Neuron (in vitro differentiated cells): ENCODE data around the gene TM9SF1.

ENCODE experiments used
- H2AFZ ChIP-seq: one replicate; pipeline ENCODE4 v1.6.1; 2013; ENCODE audit warnings: low read depth, mild to moderate bottlenecking, inconsistent platforms, low read length, moderate library complexity
- H3K27me3 ChIP-seq: one replicate; pipeline ENCODE4 v1.6.1; 2013; ENCODE audit warnings: low read length; ENCODE audit not compliant: insufficient read depth
- H3K36me3 ChIP-seq: one replicate; pipeline ENCODE4 v1.6.1; 2013; ENCODE audit warnings: low read length; ENCODE audit not compliant: insufficient read depth
- H3K4me1 ChIP-seq: one replicate; pipeline ENCODE4 v1.6.1; 2013; ENCODE audit warnings: low read length; ENCODE audit not compliant: insufficient read depth
- H3K4me3 ChIP-seq: 2 replicates; pipeline ENCODE4 v1.5.1; 2013; ENCODE audit warnings: mild to moderate bottlenecking, low read length, moderate library complexity
- H3K9me3 ChIP-seq: one replicate; pipeline ENCODE4 v1.6.1; 2013; ENCODE audit warnings: low read length

Gene TM9SF1

GRCh38 chr14:24185741-24186140 is 9.5 kb downstream of the TM9SF1 start:
- H3K4me3 ChIP-seq: no peak overlapping the region
- H3K9me3 ChIP-seq: no peaks in the 10 kb centered on the region
- H3K4me1 ChIP-seq: peaks cover 20% of the 10 kb centered on the region
- peaks cover 67% of the 10 kb centered on the region for H3K36me3 ChIP-seq
- H2AFZ ChIP-seq: no peak overlapping the region
- H3K27me3 ChIP-seq: no peaks in the 10 kb centered on the region

- no peak overlapping the region for H3K4me3 ChIP-seq
- no peak overlapping the region for H2AFZ ChIP-seq
- peaks cover 20% of the 10 kb centered on the region for H3K4me1 ChIP-seq
- no peaks in the 10 kb centered on the region for H3K9me3 ChIP-seq
- peaks cover 68% of the 10 kb centered on the region for H3K36me3 ChIP-seq
- H3K27me3 ChIP-seq: no peaks in the 10 kb centered on the region
Observed at GRCh38 chr14:24185026-24185425, 10.2 kb downstream of the TM9SF1 start.

GRCh38 chr14:24184104-24184970 is 10.9 kb downstream of the TM9SF1 start:
- Histone ChIP-seq H3K27me3 (no peaks in the 10 kb centered on the region), H3K4me1 (peaks cover 16% of the 10 kb centered on the region), H3K36me3 (peaks cover 73% of the 10 kb centered on the region), H3K9me3 (no peaks in the 10 kb centered on the region), H2AFZ (no peak overlapping the region), H3K4me3 (no peak overlapping the region)

GRCh38 chr14:24183014-24183481 is 12.2 kb downstream of the TM9SF1 start:
- Histone ChIP-seq H3K36me3 (peaks cover 82% of the 10 kb centered on the region), H3K27me3 (no peaks in the 10 kb centered on the region), H3K4me3 (no peak overlapping the region), H2AFZ (no peak overlapping the region), H3K9me3 (no peaks in the 10 kb centered on the region), H3K4me1 (peaks cover 9% of the 10 kb centered on the region)

- Histone ChIP-seq H3K4me1 (peaks cover 2% of the 10 kb centered on the region), H3K4me3 (no peak overlapping the region), H3K9me3 (no peaks in the 10 kb centered on the region), H3K27me3 (no peaks in the 10 kb centered on the region), H2AFZ (no peak overlapping the region), H3K36me3 (peaks cover 82% of the 10 kb centered on the region)
Observed at GRCh38 chr14:24182110-24182882, 12.9 kb downstream of the TM9SF1 start.

- no peaks in the 10 kb centered on the region for H3K27me3 ChIP-seq
- no peak overlapping the region for H2AFZ ChIP-seq
- no peaks in the 10 kb centered on the region for H3K9me3 ChIP-seq
- H3K4me1 ChIP-seq: no peaks in the 10 kb centered on the region
- peaks cover 79% of the 10 kb centered on the region for H3K36me3 ChIP-seq
- H3K4me3 ChIP-seq: no peak overlapping the region
Observed at GRCh38 chr14:24181371-24182077, 13.7 kb downstream of the TM9SF1 start.

GRCh38 chr14:24179961-24180796 is 15.1 kb downstream of the TM9SF1 start:
- Histone ChIP-seq H3K27me3 (no peaks in the 10 kb centered on the region), H3K9me3 (no peaks in the 10 kb centered on the region), H3K4me1 (no peaks in the 10 kb centered on the region), H3K36me3 (peaks cover 67% of the 10 kb centered on the region), H3K4me3 (no peak overlapping the region), H2AFZ (no peak overlapping the region)

- no peak overlapping the region for H2AFZ ChIP-seq
- H3K27me3 ChIP-seq: no peaks in the 10 kb centered on the region
- H3K9me3 ChIP-seq: no peaks in the 10 kb centered on the region
- H3K36me3 ChIP-seq: peaks cover 59% of the 10 kb centered on the region
- no peak overlapping the region for H3K4me3 ChIP-seq
- no peaks in the 10 kb centered on the region for H3K4me1 ChIP-seq
Observed at GRCh38 chr14:24179294-24179960, 15.8 kb downstream of the TM9SF1 start.

- Histone ChIP-seq H3K4me1 (no peaks in the 10 kb centered on the region), H3K36me3 (peaks cover 51% of the 10 kb centered on the region), H3K27me3 (no peaks in the 10 kb centered on the region), H3K9me3 (no peaks in the 10 kb centered on the region), H2AFZ (no peak overlapping the region), H3K4me3 (no peak overlapping the region)
Observed at GRCh38 chr14:24178399-24179178, 16.7 kb downstream of the TM9SF1 start.

GRCh38 chr14:24177891-24178290 is 17.4 kb downstream of the TM9SF1 start:
- Histone ChIP-seq H3K4me1 (no peaks in the 10 kb centered on the region), H3K36me3 (peaks cover 45% of the 10 kb centered on the region), H3K9me3 (no peaks in the 10 kb centered on the region), H3K27me3 (no peaks in the 10 kb centered on the region), H3K4me3 (no peak overlapping the region), H2AFZ (no peak overlapping the region)

- Histone ChIP-seq H3K4me3 (no peak overlapping the region), H3K9me3 (no peaks in the 10 kb centered on the region), H3K36me3 (peaks cover 39% of the 10 kb centered on the region), H2AFZ (no peak overlapping the region), H3K27me3 (no peaks in the 10 kb centered on the region), H3K4me1 (no peaks in the 10 kb centered on the region)
Observed at GRCh38 chr14:24177041-24177825, 18.0 kb downstream of the TM9SF1 start.
